ENCODE measurements around the gene CCDC187. TPM values are rescaled to one million over a fixed set of nuclear protein-coding genes. Genes with fewer than 3 reads are reported as not detected.
A peak's percentile ranks its signal among the peaks of the same experiment; 100 is the strongest.

Gene CCDC187
- total RNA-seq, 2 donors from 2014 or later = 1.3 to 2.3 TPM

- Histone ChIP-seq H3K4me3 (no peak overlapping the region), H3K36me3 (replicated peaks in 1 of 2; ENCODE audit: insufficient read depth in 1 of 2, low read depth in 2 of 2) (no peaks in the 10 kb centered on the region), H3K4me1 (peaks cover 37% of the 10 kb centered on the region), H3K27me3 (no peaks in the 10 kb centered on the region), H3K9me3 (no peaks in the 10 kb centered on the region), H3K27ac (no peak overlapping the region)
- DNase-seq = peak in 3 of 4 donors; percentile 48 to 64 (median 58)
- 70 to 73% methylated on average over 8 to 40 of the region's 43 CpGs for WGBS, 2 donors
- intact Hi-C loops (cut with DNase I) = no loop called here
- TF ChIP-seq, protein P1, sequence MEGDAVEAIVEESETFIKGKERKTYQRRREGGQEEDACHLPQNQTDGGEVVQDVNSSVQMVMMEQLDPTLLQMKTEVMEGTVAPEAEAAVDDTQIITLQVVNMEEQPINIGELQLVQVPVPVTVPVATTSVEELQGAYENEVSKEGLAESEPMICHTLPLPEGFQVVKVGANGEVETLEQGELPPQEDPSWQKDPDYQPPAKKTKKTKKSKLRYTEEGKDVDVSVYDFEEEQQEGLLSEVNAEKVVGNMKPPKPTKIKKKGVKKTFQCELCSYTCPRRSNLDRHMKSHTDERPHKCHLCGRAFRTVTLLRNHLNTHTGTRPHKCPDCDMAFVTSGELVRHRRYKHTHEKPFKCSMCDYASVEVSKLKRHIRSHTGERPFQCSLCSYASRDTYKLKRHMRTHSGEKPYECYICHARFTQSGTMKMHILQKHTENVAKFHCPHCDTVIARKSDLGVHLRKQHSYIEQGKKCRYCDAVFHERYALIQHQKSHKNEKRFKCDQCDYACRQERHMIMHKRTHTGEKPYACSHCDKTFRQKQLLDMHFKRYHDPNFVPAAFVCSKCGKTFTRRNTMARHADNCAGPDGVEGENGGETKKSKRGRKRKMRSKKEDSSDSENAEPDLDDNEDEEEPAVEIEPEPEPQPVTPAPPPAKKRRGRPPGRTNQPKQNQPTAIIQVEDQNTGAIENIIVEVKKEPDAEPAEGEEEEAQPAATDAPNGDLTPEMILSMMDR (IDR thresholded peaks at IDR 0.05) = peak in 4 of 7 experiments; percentile 27 to 39 (median 36)
- no peak for TF ChIP-seq POLR2A (IDR thresholded peaks at IDR 0.05)
- ATAC-seq = no peak
Measured at GRCh38 chr9:136345281-136346156, 41.6 kb upstream of the CCDC187 start.

GRCh38 chr9:136344544-136345280, 40.8 kb upstream of the CCDC187 start:
- 79 to 82% methylated on average over 21 of the region's 21 CpGs for WGBS, 2 donors
- Histone ChIP-seq H3K36me3 (replicated peaks in 1 of 2; ENCODE audit: insufficient read depth in 1 of 2, low read depth in 2 of 2) (no peaks in the 10 kb centered on the region), H3K9me3 (no peaks in the 10 kb centered on the region), H3K4me3 (no peak overlapping the region), H3K27ac (no peak overlapping the region), H3K27me3 (no peaks in the 10 kb centered on the region), H3K4me1 (peaks cover 45% of the 10 kb centered on the region)
- TF ChIP-seq, protein P1 (IDR thresholded peaks at IDR 0.05) = no peak
- TF ChIP-seq POLR2A (IDR thresholded peaks at IDR 0.05) = no peak
- intact Hi-C loops (cut with DNase I) = no loop called here
- DNase-seq (no peak), ATAC-seq (no peak)

DNA sequence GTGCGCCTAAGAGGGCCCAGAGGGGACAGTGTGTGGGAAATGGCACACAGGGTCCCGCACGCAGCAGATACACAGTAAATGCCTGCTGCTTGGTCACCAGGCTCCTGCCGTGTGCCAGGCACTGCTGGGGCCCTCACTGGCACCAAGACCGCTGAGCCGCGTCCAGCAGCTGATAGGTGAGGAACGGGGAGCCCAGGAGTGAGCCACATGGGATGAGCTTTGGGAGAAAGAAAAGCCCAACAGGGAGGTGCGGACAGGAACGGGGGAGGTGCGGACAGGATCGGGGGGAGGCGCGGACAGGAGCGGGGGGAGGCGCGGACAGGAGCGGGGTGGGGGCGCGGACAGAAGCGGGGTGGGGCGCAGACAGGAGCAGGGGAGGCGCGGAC, 40.0 kb upstream of the CCDC187 start:
- DNase-seq (no peak), ATAC-seq (no peak)
- Histone ChIP-seq H3K4me1 (peaks cover 54% of the 10 kb centered on the region), H3K9me3 (no peaks in the 10 kb centered on the region), H3K36me3 (replicated peaks in 1 of 2; ENCODE audit: insufficient read depth in 1 of 2, low read depth in 2 of 2) (no peaks in the 10 kb centered on the region), H3K27me3 (no peaks in the 10 kb centered on the region), H3K4me3 (no peak overlapping the region), H3K27ac (peak overlapping the region in 1 of 4 donors; percentile 97)
- WGBS, 2 donors = 90 to 94% methylated on average over 22 to 24 of the region's 24 CpGs
- TF ChIP-seq POLR2A (IDR thresholded peaks at IDR 0.05) = no peak
- TF ChIP-seq, protein P1 (IDR thresholded peaks at IDR 0.05) = no peak
- intact Hi-C loops (cut with DNase I) = no loop called here

DNA sequence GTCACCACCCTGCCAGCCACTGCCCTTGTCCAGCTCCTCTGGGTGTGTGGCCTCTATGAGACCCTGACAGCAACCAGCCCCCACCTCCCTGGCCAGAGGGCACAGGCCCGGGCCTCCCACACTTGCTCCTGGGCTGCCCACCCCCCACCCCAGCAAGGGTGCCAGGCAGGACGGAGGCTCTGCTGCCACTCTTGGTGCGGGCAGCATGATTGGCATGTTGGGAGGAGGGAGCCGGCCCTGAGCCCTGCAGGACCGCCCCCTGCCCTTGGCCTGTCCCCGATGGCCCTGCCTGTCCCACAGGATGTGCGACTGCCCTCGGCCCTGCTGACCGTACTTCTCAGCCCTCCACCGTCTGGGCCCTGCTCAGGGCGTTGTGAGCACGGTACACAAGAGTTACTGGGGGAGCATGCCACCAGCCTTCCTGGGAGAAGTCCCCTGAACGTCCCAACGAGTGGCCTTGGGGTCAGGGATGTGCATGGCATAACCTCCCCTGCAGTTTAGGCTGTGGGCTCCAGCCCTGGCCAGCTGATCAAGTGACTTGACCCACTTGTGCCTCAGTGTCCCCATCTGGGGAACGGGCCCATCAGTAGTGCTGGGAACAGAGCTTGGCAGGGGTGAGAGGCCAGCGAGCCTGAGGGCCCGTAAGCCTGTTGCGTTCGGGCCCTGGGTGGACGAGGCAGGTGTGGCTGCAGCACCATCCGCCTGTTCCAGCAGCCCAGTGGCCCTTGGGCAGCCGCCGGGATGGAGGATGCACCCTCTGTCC, 39.4 kb upstream of the CCDC187 start:
- peak overlapping the region in 1 of 2 donors; percentile 35 for H3K4me3 ChIP-seq
- DNase-seq (peak; percentile 74 to 84 (median 78)), ATAC-seq (peak; percentile 26)
- H3K27ac ChIP-seq = peak overlapping the region; percentile 93 to 97 (median 95)
- H3K4me1 ChIP-seq = peaks cover 59% of the 10 kb centered on the region
- TF ChIP-seq, protein P1 (IDR thresholded peaks at IDR 0.05) = no peak
- TF ChIP-seq POLR2A (IDR thresholded peaks at IDR 0.05) = no peak
- no peaks in the 10 kb centered on the region for H3K36me3 ChIP-seq (replicated peaks in 1 of 2; ENCODE audit: insufficient read depth in 1 of 2, low read depth in 2 of 2)
- intact Hi-C loops (cut with DNase I) = no loop called here
- H3K9me3 ChIP-seq = no peaks in the 10 kb centered on the region
- 46% methylated on average over 23 of the region's 23 CpGs; no CpG with 5 or more reads in 1 of the 2 donors for WGBS, 2 donors
- no peaks in the 10 kb centered on the region for H3K27me3 ChIP-seq

Measured in body of pancreas (tissue), 4 donors.